HG03469 (cell line): ENCODE results near the gene PHYHD1.
"Not testable (repeated sequence)": the region's sequence is repeated elsewhere in the genome, so short reads cannot be mapped to it uniquely, and the experiment has no call there.

Source experiments
- ATAC-seq: cut with Tn5 transposase; IDR thresholded peaks from one replicate; pipeline ENCODE4 v1.9.1; 2021; ENCODE audit warnings: mild to moderate bottlenecking, moderate library complexity, moderate number of reproducible peaks; ENCODE audit not compliant: unreplicated experiment

The PHYHD1 gene

DNA sequence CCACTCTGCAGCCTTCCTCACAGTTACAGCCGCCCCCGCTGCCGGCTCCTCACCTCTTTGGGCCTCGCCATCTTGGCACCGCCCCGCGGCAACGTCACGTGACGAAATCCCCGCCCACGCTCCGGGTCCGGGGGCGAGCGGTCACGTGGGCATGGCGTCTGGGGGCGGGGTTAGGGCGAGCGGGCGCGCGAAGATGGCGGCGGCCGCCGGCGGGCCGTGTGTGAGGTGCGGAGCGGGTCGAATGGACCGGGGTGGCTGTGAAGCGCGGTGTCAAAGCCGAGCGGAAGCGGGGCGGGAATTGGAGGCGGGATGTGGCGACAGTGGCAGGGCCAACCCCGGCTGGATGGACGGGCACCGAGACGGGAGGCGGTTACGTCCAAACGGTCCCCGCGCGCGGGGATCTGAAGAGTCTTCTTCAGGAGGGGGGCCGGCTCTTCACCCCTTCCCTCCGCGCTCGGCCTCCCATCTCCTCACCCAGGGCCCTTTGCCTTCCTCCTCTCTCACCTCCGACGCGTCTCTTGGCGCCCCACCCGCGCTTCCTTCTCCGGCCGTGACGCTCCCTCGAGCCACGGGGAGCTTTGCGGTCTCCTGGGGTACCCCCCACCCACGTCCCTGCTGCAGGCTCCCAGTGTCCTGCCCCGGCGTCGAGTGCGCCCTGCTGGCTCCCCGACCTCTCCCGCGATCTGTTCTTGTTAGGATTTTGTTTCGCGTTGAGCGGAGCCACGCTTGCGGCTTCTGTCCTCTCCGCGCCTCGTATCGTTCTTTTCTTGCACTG lies 26.9 kb downstream of the PHYHD1 start, which contains the start of the genes DOLK and NUP188:
Gene DOLK, minus strand, starts transcription at position 77 of the 775 bp plus-strand sequence. CDS start 300 bp downstream, outside the sequence.
Gene NUP188, plus strand, starts transcription at position 173 of the 775 bp plus-strand sequence. Its CDS starts 21 bp downstream, at position 194.
- ATAC-seq, result peak; percentile 54

DNA sequence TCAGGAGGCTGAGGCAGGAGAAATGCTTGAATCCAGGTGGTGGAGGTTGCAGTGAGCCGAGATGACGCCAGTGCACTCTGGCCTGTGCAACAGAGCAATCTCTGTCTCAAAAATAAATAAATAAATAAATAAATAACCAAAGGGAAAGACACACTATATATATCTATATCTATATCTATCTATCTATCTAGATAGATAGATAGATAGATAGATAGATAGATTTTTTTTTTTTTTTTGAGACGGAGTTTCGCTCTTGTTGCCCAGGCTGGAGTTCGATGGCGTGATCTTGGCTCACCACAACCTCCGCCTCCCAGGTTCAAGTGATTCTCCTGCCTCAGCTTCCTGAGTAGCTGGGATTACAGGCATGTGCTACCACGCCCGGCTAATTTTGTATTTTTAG lies 40.6 kb downstream of the PHYHD1 start:
- ATAC-seq, result not testable (repeated sequence)

DNA sequence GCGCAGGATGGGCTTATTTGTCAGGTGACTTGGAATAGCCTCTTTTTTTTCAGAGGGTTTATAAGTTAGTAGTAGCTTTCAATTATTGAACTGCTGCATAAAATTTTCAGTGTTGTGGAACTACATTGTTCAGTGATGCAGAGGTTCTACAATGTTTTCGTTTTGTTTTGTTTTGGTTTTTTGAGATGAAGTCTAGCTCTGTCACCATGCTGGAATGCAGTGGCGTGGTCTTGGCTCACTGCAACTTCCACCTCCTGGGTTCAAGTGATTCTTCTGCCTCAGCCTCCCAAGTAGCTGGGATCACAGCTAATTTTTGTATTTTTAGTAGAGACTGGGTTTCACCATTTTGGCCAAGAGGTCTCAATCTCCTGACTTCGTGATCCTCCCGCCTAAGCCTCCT lies 48.7 kb downstream of the PHYHD1 start:
- no peak for ATAC-seq

DNA sequence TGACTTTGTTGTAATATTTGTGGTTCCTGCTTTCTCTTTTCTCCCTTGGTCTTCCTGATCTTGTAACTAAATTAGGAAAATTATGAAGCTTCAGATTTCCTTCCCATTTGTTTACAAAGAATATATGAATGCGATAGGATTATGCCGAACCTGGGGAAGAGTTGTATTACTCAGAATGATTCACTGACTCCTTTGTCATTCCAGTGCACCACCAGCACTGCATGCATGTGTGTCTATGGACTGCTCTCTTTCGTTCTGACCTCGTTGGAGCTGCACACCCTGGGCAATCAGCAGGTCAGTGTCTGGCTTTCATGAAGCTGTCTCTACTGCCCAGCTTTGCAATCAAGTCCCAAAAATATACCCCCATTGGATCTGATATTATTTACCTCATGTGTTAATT lies 52.2 kb downstream of the PHYHD1 start:
- ATAC-seq, result no peak

- ATAC-seq, result no peak
Observed at GRCh38 chr9:128979111-128979510, 58.3 kb downstream of the PHYHD1 start.

- ATAC-seq, result no peak
Observed at GRCh38 chr9:128983536-128983935, 62.8 kb downstream of the PHYHD1 start.

DNA sequence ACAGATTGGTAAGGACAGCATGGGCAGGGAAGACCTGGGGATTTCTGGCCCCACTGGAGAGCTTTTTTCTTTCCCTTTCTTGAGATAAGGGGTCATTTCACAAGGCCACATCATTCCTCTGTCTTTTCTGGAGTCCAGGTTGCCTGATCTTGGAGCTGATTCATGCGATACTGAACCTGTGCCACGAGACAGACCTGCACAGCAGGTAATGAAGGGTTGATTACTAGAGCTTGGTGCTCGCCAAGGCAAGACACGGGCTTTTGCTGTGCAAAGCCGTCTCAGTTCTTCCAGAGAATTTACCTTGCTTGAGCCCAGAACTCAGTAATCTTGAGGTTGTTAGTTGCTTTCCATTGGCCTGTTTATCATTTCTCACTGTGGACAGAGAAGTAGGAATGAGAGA lies 65.9 kb downstream of the PHYHD1 start:
- no peak for ATAC-seq

DNA sequence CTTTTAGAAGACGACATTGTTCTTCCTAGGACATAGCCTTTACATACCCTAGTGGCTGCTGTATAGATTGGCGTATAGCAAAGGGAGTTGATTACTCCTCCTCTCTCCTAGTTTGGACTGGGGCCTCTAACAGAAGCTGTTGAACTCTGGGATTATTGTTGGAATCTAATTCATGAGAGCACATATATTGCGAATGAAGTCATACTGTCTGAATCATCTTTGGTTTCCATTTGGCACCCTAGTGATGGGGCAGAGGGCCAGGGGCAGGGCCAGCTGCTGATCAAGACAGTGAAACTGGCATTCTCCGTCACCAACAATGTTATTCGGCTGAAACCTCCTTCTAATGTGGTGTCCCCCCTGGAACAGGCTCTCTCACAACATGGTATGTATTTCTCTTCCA lies 67.0 kb downstream of the PHYHD1 start:
- no peak for ATAC-seq
